GM12878 (cell line): Measurements from ENCODE around the gene KRTAP10-6. TPM values are rescaled to one million over a fixed set of nuclear protein-coding genes. Genes with fewer than 3 reads are reported as not detected.

Experiments used
- ATAC-seq: fragments of 200-7000 bp; cut with Tn5 transposase; 3 replicates; pipeline ENCODE4 v1.9.1; 2020; ENCODE audit warnings: mild to moderate bottlenecking, moderate library complexity
- BruUV-seq: library from RNA; stranded (reverse); fragments of 400-500 nt; replicated peaks from 2 replicates; lab custom pipeline; 2021; lab: Mats Ljungman, UMichigan
- CTCF ChIA-PET: fragments of 300-600 bp; sonication (Branson Sonifier 250); formaldehyde crosslinking; extraction: SDS; loops from one replicate; lab custom pipeline; 2021; ENCODE audit warnings: inconsistent platforms; lab: Yijun Ruan, JAX
- POLR2A ChIA-PET: fragments of 350-600 bp; formaldehyde crosslinking; extraction: SDS; loops from one replicate; lab custom pipeline; 2021; ENCODE audit warnings: inconsistent platforms; lab: Charles Lee
- RAD21 ChIA-PET: fragments of 300-600 bp; sonication (Branson Sonifier 250); formaldehyde crosslinking; loops from one replicate; lab custom pipeline; 2023; ENCODE audit warnings: antibody characterized with exemption; ENCODE audit not compliant: unreplicated experiment; lab: Charles Lee
- SMC1A ChIA-PET: fragments of 300-600 bp; sonication (Branson Sonifier 250); formaldehyde crosslinking; loops from one replicate; lab custom pipeline; 2023; ENCODE audit not compliant: unreplicated experiment, uncharacterized antibody; lab: Charles Lee
- DNase-seq: peaks from one replicate; pipeline ENCODE4 v3.0.0-alpha.2; 2011; ENCODE audit warnings: low read depth, low spot score
- FAIRE-seq: peaks from 3 replicates; lab custom pipeline; 2011; peaks lifted over from hg19 to GRCh38; lab: Jason Lieb, UNC
- H2AFZ ChIP-seq: 2 replicates; pipeline ENCODE4 v1.6.0; 2011; ENCODE audit warnings: low read depth, low read length, control low read depth; ENCODE audit not compliant: control insufficient read depth
- H3K27ac ChIP-seq: 2 replicates; pipeline ENCODE4 v1.5.1; 2011; ENCODE audit warnings: control low read depth; ENCODE audit not compliant: control insufficient read depth, insufficient read depth
- H3K27me3 ChIP-seq, 2 experiments: replicated peaks in 1 of 2; 2 replicates each; pipeline versions ENCODE4 v1.6.0 to v1.6.1; 2011; ENCODE audit warnings: low read length in 1 of 2; ENCODE audit not compliant: control insufficient read depth in 2 of 2, insufficient read depth in 2 of 2
- H3K36me3 ChIP-seq, 2 experiments: 2 replicates each; pipeline ENCODE4 v1.5.1; 2011; ENCODE audit warnings: low read length in 1 of 2; ENCODE audit not compliant: control insufficient read depth in 2 of 2, insufficient read depth in 2 of 2
- H3K4me1 ChIP-seq: 2 replicates; pipeline ENCODE4 v1.6.1; 2011; ENCODE audit warnings: mild to moderate bottlenecking, low read length, moderate library complexity, mixed read lengths; ENCODE audit not compliant: control insufficient read depth, insufficient read depth
- H3K4me2 ChIP-seq: 2 replicates; pipeline ENCODE4 v1.6.0; 2011; ENCODE audit warnings: control low read depth; ENCODE audit not compliant: control insufficient read depth, insufficient read depth
- H3K4me3 ChIP-seq: fragments of 200-600 bp; sonication (generic); 2 replicates; pipeline ENCODE4 v1.5.1; 2016
- H3K79me2 ChIP-seq: 2 replicates; pipeline ENCODE4 v1.6.0; 2011; ENCODE audit warnings: low read length; ENCODE audit not compliant: control insufficient read depth, insufficient read depth
- H3K9ac ChIP-seq: 2 replicates; pipeline ENCODE4 v1.8.0; 2011; ENCODE audit warnings: low read length, control low read depth, mixed read lengths; ENCODE audit not compliant: control insufficient read depth, insufficient read depth
- H3K9me3 ChIP-seq: replicated peaks from 3 replicates; pipeline ENCODE4 v1.5.1; 2011; ENCODE audit warnings: mild to moderate bottlenecking, low read length; ENCODE audit not compliant: control insufficient read depth, insufficient read depth
- H4K20me1 ChIP-seq: 2 replicates; pipeline ENCODE4 v1.6.0; 2011; ENCODE audit not compliant: control insufficient read depth, insufficient read depth
- EED ChIP-seq: sonication (generic); IDR thresholded peaks from 2 replicates; pipeline ENCODE4 v1.6.1; 2016; ENCODE audit warnings: antibody characterized with exemption, low read depth
- EP300 ChIP-seq, 2 experiments: fragments of 150-350 bp in 1 of 2; IDR thresholded peaks; 2 replicates each; pipeline ENCODE4 v1.6.1; 2011 to 2012; ENCODE audit warnings: low read depth in 2 of 2, low read length in 2 of 2, borderline replicate concordance in 1 of 2, improper control_type of control experiment in 1 of 2, inconsistent platforms in 1 of 2; ENCODE audit not compliant: control insufficient read depth in 1 of 2
- FOXK2 ChIP-seq: fragments of 450-650 bp; IDR thresholded peaks from 2 replicates; pipeline ENCODE4 v1.6.1; 2017; ENCODE audit warnings: mild to moderate bottlenecking, moderate library complexity
- HDAC2 ChIP-seq: fragments of 200-600 bp; sonication (generic); IDR thresholded peaks from 2 replicates; pipeline ENCODE4 v1.6.1; 2017
- IRF4 ChIP-seq: IDR thresholded peaks from 2 replicates; pipeline ENCODE4 v1.6.1; 2011; ENCODE audit warnings: low read depth, low read length
- MLLT1 ChIP-seq: fragments of 450-650 bp; IDR thresholded peaks from 2 replicates; pipeline ENCODE4 v1.6.1; 2016; ENCODE audit warnings: mild to moderate bottlenecking
- POLR2A ChIP-seq: IDR thresholded peaks from 2 replicates; pipeline ENCODE4 v1.6.1; 2011; ENCODE audit warnings: low read depth, mild to moderate bottlenecking, low read length
- RB1 ChIP-seq: fragments of 450-650 bp; formaldehyde crosslinking; IDR thresholded peaks from 2 replicates; pipeline ENCODE4 v1.6.1; 2017; ENCODE audit warnings: mild to moderate bottlenecking, borderline replicate concordance
- RCOR1 ChIP-seq: conservative IDR thresholded peaks from 2 replicates; pipeline ENCODE4 v1.6.1; 2012; ENCODE audit warnings: low read depth, low read length, improper control_type of control experiment
- RELA ChIP-seq: fragments of 450-650 bp; IDR thresholded peaks from 2 replicates; pipeline ENCODE4 v1.8.0; 2014; ENCODE audit warnings: borderline replicate concordance; ENCODE audit not compliant: partially characterized antibody
- SMARCA5 ChIP-seq: fragments of 450-650 bp; IDR thresholded peaks from 2 replicates; pipeline ENCODE4 v1.6.1; 2017; ENCODE audit warnings: mild to moderate bottlenecking
- ZNF274 ChIP-seq: IDR thresholded peaks from one replicate; pipeline ENCODE4 v1.8.0; 2011; ENCODE audit not compliant: insufficient read length, insufficient read depth
- WGBS: methylation state at CpG from one replicate; pipeline ENCODE4 v1.1.6; 2016; ENCODE audit warnings: low lambda C conversion rate; ENCODE audit not compliant: insufficient replicate concordance, insufficient coverage; ENCODE audit errors: missing lambda C conversion rate; 5-methylcytosine and 5-hydroxymethylcytosine counted together
- in situ Hi-C: fragments of 300-500 bp; cut with MboI; formaldehyde crosslinking; loops from 9 replicates; pipeline ENCODE4 v1.14.3; 2018; ENCODE audit warnings: mixed read lengths
- intact Hi-C: fragments of 100-400 bp; cut with micrococcal nuclease; formaldehyde crosslinking; loops from one replicate; pipeline ENCODE4 v1.14.2; 2022; ENCODE audit not compliant: unreplicated experiment
- polyA plus RNA-seq, 11 experiments: library from polyadenylated mRNA; depleted of rRNA in 4 of 11; unstranded in 6 of 11; stranded (reverse) in 5 of 11; fragments of >200 nt; fragmentation: Nextera tagmentation in 4 of 11; fragmentation: Illumina TruSeq in 1 of 11; extraction: Ambion mirVana in 4 of 11; extraction: Trizol in 1 of 11; gene quantifications; 1 replicate in 1 of 11; 2 replicates in 10 of 11; pipeline versions ENCODE4 v1.2.1 to v1.2.3, GENCODE V29; 2011 to 2016; ENCODE audit warnings: inconsistent platforms in 2 of 11, missing spikeins in 2 of 11, low read depth in 1 of 11
- total RNA-seq, 4 experiments: library from RNA; depleted of rRNA in 3 of 4; stranded (reverse); fragments of >200 nt in 3 of 4; fragmentation: Illumina TruSeq in 1 of 4; extraction: Trizol in 1 of 4; gene quantifications; 2 replicates each; pipeline versions ENCODE4 v1.2.1 to v1.2.3, GENCODE V29; 2013 to 2021

The KRTAP10-6 gene
- total and polyA plus RNA-seq, 10 of the 15 experiments (the other 5 are each of a cell fraction or from before 2014, with no cell fraction given) = not detected

GRCh38 chr21:44579056-44579832 is 13.1 kb downstream of the KRTAP10-6 start:
- POLR2A ChIA-PET = no interaction called here
- Histone ChIP-seq H3K36me3 (no peaks in the 10 kb centered on the region), H3K9ac (no peak overlapping the region), H3K4me2 (no peak overlapping the region), H3K27me3 (no peaks in the 10 kb centered on the region), H4K20me1 (no peaks in the 10 kb centered on the region), H3K4me1 (no peaks in the 10 kb centered on the region), H3K9me3 (peaks cover 5% of the 10 kb centered on the region; the same call in 2 of the 3 replicates), H2AFZ (no peak overlapping the region), H3K79me2 (no peaks in the 10 kb centered on the region), H3K27ac (no peak overlapping the region), H3K4me3 (no peak overlapping the region)
- RAD21 ChIA-PET = no interaction called here
- BruUV-seq = no TSS peak
- SMC1A ChIA-PET = no interaction called here
- intact Hi-C loops = no loop called here
- CTCF ChIA-PET = no interaction called here
- TF ChIP-seq FOXK2 = no peak
- no peak for TF ChIP-seq EP300 (IDR thresholded peaks at IDR 0.05; ENCODE audit: borderline replicate concordance in 1 of 2, control insufficient read depth in 1 of 2, low read depth in 2 of 2, low read length in 2 of 2)
- TF ChIP-seq SMARCA5 = no peak
- no peak for TF ChIP-seq IRF4
- TF ChIP-seq ZNF274 = no peak
- TF ChIP-seq RB1 = no peak
- TF ChIP-seq RELA = no peak
- no peak for TF ChIP-seq MLLT1
- no peak for TF ChIP-seq RCOR1
- no peak for TF ChIP-seq POLR2A
- no peak for TF ChIP-seq HDAC2
- TF ChIP-seq EED = no peak
- in situ Hi-C loops = no loop called here
- ATAC-seq (no peak), DNase-seq (no peak), FAIRE-seq (no peak)
- 47% methylated on average over 22 of the region's 22 CpGs for WGBS
